T-cell (primary cell): ENCODE measurements around the gene NR1I2. TPM values are rescaled to one million over a fixed set of nuclear protein-coding genes. Genes with fewer than 3 reads are reported as not detected.

Source experiments
- ATAC-seq, 4 experiments: fragments of 200-7000 bp in 3 of 4; fragments of 150-1000 bp in 1 of 4; cut with Tn5 transposase; replicated peaks in 1 of 4; 1 replicate in 3 of 4; 2 replicates in 1 of 4; pipeline ENCODE4 v1.10.0; 2021; ENCODE audit warnings: moderate library complexity in 3 of 4, mild to moderate bottlenecking in 2 of 4, moderate number of reproducible peaks in 1 of 4
- CTCF ChIA-PET, 2 donors: fragments of 300-600 bp; sonication (Branson Sonifier 250); formaldehyde crosslinking; loops; one replicate each; lab custom pipeline; 2022; ENCODE audit warnings: antibody characterized with exemption in 2 of 2; lab: Charles Lee
- POLR2A ChIA-PET, 2 donors: fragments of 300-600 bp; sonication (Branson Sonifier 250); formaldehyde crosslinking; loops; one replicate each; lab custom pipeline; 2022; ENCODE audit warnings: antibody characterized with exemption in 2 of 2; lab: Charles Lee
- DNase-seq, 35 experiments: peaks; one replicate each; pipeline versions ENCODE4 v3.0.0 to v3.0.0-alpha.2; 2013 to 2023
- H3K27ac ChIP-seq: one replicate; pipeline ENCODE4 v1.5.1; 2013; ENCODE audit warnings: low read length
- H3K27me3 ChIP-seq, 2 experiments: replicated peaks in 1 of 2; 1 replicate in 1 of 2; 2 replicates in 1 of 2; pipeline versions ENCODE4 v1.6.1 to v1.7.0; 2013; ENCODE audit warnings: low read length in 1 of 2, mixed read lengths in 1 of 2; ENCODE audit not compliant: control insufficient read depth in 2 of 2, insufficient read depth in 2 of 2; ENCODE audit errors: extremely low read depth in 1 of 2
- H3K36me3 ChIP-seq, 2 donors: 1 replicate in 1 of 2; 2 replicates in 1 of 2; pipeline versions ENCODE4 v1.6.1 to v1.7.0; 2013; ENCODE audit warnings: low read length in 1 of 2; ENCODE audit not compliant: control insufficient read depth in 2 of 2, insufficient read depth in 1 of 2; ENCODE audit errors: extremely low read depth in 1 of 2
- H3K4me1 ChIP-seq, 2 experiments: 1 replicate in 1 of 2; 2 replicates in 1 of 2; pipeline versions ENCODE4 v1.6.1 to v1.7.0; 2013; ENCODE audit warnings: low read length in 2 of 2, mixed read lengths in 1 of 2; ENCODE audit not compliant: insufficient read depth in 2 of 2, control insufficient read depth in 1 of 2; ENCODE audit errors: extremely low read depth in 1 of 2
- H3K4me3 ChIP-seq, 2 donors: 1 replicate in 1 of 2; 2 replicates in 1 of 2; pipeline versions ENCODE4 v1.5.1 to v1.7.0; 2013; ENCODE audit warnings: mild to moderate bottlenecking in 2 of 2, low read length in 1 of 2, moderate library complexity in 1 of 2; ENCODE audit not compliant: control insufficient read depth in 1 of 2; ENCODE audit errors: extremely low read depth in 1 of 2
- H3K9me3 ChIP-seq: 2 replicates; pipeline ENCODE4 v1.7.0; 2013
- H3K27ac Mint-ChIP-seq, 2 donors: one replicate each; pipeline ENCODE4 v1.8.0; 2020 to 2021; ENCODE audit warnings: mild to moderate bottlenecking in 2 of 2, mixed read lengths in 2 of 2
- H3K27me3 Mint-ChIP-seq, 2 donors: one replicate each; pipeline ENCODE4 v1.8.0; 2021 to 2022; ENCODE audit warnings: mixed read lengths in 2 of 2
- H3K36me3 Mint-ChIP-seq: one replicate; pipeline ENCODE4 v1.8.0; 2021; ENCODE audit warnings: mixed read lengths
- H3K4me1 Mint-ChIP-seq, 3 donors: one replicate each; pipeline ENCODE4 v1.8.0; 2020 to 2022; ENCODE audit warnings: mixed read lengths in 3 of 3, mild to moderate bottlenecking in 1 of 3
- H3K4me3 Mint-ChIP-seq, 3 donors: one replicate each; pipeline ENCODE4 v1.8.0; 2020 to 2022; ENCODE audit warnings: mild to moderate bottlenecking in 3 of 3, mixed read lengths in 3 of 3, moderate library complexity in 3 of 3
- H3K9me3 Mint-ChIP-seq, 3 donors: one replicate each; pipeline ENCODE4 v1.8.0; 2020 to 2022; ENCODE audit warnings: mixed read lengths in 3 of 3
- WGBS: methylation state at CpG from one replicate; pipeline ENCODE4 v1.1.5; 2013; ENCODE audit warnings: missing lambda C conversion rate; ENCODE audit not compliant: insufficient coverage; 5-methylcytosine and 5-hydroxymethylcytosine counted together
- total RNA-seq, 35 experiments: library from RNA in 6 of 35; stranded (reverse) in 6 of 35; fragments of 120-200 nt in 1 of 35; gene quantifications; one replicate each; pipeline versions ENCODE4 v1.2.1 to v1.2.4 and lab custom pipeline; 2013 to 2026

NR1I2 gene
- total RNA-seq, 5 donors from 2014 or later (not counting 1 experiment from before 2014, with no cell fraction given): 0.21 to 0.61 (median 0.39) TPM

DNA sequence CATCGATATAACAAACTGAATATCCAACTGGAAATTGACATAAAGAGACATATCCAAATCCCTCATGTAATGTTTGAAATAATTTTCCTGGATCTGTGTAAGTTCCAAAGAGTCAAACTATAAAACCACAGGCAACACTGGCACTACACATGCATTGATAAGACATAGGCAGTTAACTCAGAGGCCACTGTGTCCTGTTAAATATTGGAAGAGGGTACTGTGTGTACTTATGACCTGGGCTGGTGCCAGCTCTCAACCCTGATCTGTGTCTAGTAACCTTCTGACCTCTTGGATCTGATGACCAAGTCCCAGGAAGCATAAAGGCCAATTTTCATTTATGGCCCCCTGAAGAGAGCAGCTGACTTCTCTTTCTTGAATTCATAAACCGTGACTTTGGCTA is 4.5 kb downstream of the NR1I2 start:
- Mint-ChIP-seq H3K27ac (no peak overlapping the region), H3K27me3 (no peaks in the 10 kb centered on the region), H3K4me1 (no peaks in the 10 kb centered on the region), H3K36me3 (no peaks in the 10 kb centered on the region), H3K4me3 (no peak overlapping the region), H3K9me3 (no peaks in the 10 kb centered on the region)
- no peak overlapping the region for H3K27ac ChIP-seq
- no peak overlapping the region for H3K4me3 ChIP-seq
- ChIA-PET POLR2A (no interaction called here), CTCF (no interaction called here)
- H3K4me1 ChIP-seq: no peaks in the 10 kb centered on the region
- no CpG with 5 or more reads among the region's 2 CpGs for WGBS
- no peaks in the 10 kb centered on the region for H3K9me3 ChIP-seq
- DNase-seq (no peak), ATAC-seq (no peak)
- H3K27me3 ChIP-seq: no peaks in the 10 kb centered on the region
- H3K36me3 ChIP-seq: no peaks in the 10 kb centered on the region

DNA sequence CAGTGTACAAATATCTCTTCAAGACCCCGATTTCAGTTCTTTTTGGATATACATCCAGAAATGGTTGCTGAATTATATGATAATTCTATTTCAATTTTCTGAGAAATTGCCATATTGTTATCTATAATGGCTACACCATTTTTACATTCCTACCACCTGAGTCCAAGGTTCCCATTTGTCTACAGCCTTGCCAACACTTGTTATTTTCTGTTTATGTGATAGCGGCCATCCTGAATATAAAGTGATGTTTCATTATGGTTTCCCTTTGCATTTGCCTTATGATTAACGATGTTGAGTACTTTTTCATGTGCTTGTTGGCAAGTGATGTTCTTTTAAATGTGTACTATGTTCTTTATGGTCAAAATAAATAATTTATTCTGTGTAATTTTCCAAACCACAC is 8.5 kb downstream of the NR1I2 start:
- WGBS: no CpG with 5 or more reads among the region's 3 CpGs
- H3K9me3 Mint-ChIP-seq: no peaks in the 10 kb centered on the region
- no peaks in the 10 kb centered on the region for H3K4me1 ChIP-seq

DNA sequence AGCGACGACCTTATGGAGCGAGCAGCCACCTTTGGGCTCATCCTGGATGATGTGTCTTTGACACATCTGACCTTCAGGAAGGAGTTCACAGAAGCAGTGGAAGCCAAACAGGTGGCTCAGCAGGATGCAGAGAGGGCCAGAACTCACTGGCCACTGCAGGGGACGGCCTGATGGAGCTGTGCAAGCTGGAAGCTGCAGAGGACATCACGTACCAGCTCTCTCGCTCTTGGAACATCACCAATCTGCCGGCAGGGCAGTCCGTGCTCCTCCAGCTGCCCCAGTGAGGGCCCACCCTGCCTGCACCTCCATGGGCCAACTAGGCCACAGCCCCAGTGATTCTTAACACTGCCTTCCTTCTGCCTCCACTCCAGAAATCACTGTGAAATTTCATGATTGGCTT is 10.4 kb downstream of the NR1I2 start:
- CTCF ChIA-PET: interaction anchor here in 1 of 2 donors (0.6 kb wide), 1 partner anchor 8 kb away, joined by 3 read pairs; no protein-coding TSS in a partner anchor
- H3K27ac ChIP-seq: no peak overlapping the region
- Mint-ChIP-seq H3K4me3 (no peak overlapping the region), H3K4me1 (no peaks in the 10 kb centered on the region), H3K36me3 (no peaks in the 10 kb centered on the region), H3K27me3 (peaks cover 0 to 12% of the 10 kb centered on the region in 2 donors), H3K27ac (no peak overlapping the region), H3K9me3 (no peaks in the 10 kb centered on the region)
- ATAC-seq: no peak
- DNase-seq: no peak
- H3K4me3 ChIP-seq: no peak overlapping the region
- peaks cover 0 to 10% of the 10 kb centered on the region in 2 experiments for H3K27me3 ChIP-seq
- no peaks in the 10 kb centered on the region for H3K36me3 ChIP-seq
- 96% methylated on average over 4 of the region's 8 CpGs for WGBS
- no peaks in the 10 kb centered on the region for H3K4me1 ChIP-seq
- POLR2A ChIA-PET: interaction anchor here in 1 of 2 donors (0.6 kb wide), 1 partner anchor 191 kb away, joined by 4 read pairs; no protein-coding TSS in a partner anchor
- no peaks in the 10 kb centered on the region for H3K9me3 ChIP-seq

More for the DNA sequence above, 8.5 kb downstream of the NR1I2 start:
- no peaks in the 10 kb centered on the region for H3K27me3 Mint-ChIP-seq
- H3K27ac Mint-ChIP-seq: no peak overlapping the region
- no peaks in the 10 kb centered on the region for H3K36me3 Mint-ChIP-seq
- Histone ChIP-seq H3K9me3 (no peaks in the 10 kb centered on the region), H3K27ac (no peak overlapping the region), H3K36me3 (no peaks in the 10 kb centered on the region), H3K27me3 (peaks cover 0 to 4% of the 10 kb centered on the region in 2 experiments), H3K4me3 (no peak overlapping the region)
- ChIA-PET CTCF (no interaction called here), POLR2A (no interaction called here)
- no peak for DNase-seq
- H3K4me3 Mint-ChIP-seq: no peak overlapping the region
- ATAC-seq: no peak
- H3K4me1 Mint-ChIP-seq: no peaks in the 10 kb centered on the region

DNA sequence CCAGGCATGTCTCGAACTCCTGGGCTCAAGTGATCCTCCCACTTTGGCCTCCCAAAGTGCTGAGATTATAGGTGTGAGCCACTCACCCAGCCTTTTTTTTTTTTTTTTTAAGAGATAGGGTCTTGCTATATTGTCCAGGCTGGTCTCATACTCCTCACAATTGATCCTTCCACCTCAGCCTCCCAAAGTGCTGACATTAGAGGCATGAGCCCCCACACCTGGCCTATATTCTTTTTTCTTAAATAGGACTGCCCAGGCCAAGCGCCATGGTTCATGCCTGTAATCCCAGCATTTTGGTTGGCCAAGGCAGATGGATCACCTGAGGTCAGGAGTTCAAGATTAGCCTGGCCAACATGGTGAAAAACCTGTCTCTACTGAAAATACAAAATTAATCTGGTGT is 12.5 kb downstream of the NR1I2 start:
- Mint-ChIP-seq H3K9me3 (no peaks in the 10 kb centered on the region), H3K36me3 (no peaks in the 10 kb centered on the region), H3K4me1 (no peaks in the 10 kb centered on the region), H3K27ac (no peak overlapping the region), H3K4me3 (no peak overlapping the region), H3K27me3 (peaks cover 0 to 16% of the 10 kb centered on the region in 2 donors)
- Histone ChIP-seq H3K27me3 (peaks cover 0 to 10% of the 10 kb centered on the region in 2 experiments), H3K9me3 (no peaks in the 10 kb centered on the region), H3K27ac (no peak overlapping the region), H3K4me1 (no peaks in the 10 kb centered on the region), H3K4me3 (no peak overlapping the region), H3K36me3 (no peaks in the 10 kb centered on the region)
- DNase-seq (no peak), ATAC-seq (no peak)
- ChIA-PET POLR2A (no interaction called here), CTCF (no interaction called here)
- 100% methylated on average over 1 of the region's 2 CpGs for WGBS

DNA sequence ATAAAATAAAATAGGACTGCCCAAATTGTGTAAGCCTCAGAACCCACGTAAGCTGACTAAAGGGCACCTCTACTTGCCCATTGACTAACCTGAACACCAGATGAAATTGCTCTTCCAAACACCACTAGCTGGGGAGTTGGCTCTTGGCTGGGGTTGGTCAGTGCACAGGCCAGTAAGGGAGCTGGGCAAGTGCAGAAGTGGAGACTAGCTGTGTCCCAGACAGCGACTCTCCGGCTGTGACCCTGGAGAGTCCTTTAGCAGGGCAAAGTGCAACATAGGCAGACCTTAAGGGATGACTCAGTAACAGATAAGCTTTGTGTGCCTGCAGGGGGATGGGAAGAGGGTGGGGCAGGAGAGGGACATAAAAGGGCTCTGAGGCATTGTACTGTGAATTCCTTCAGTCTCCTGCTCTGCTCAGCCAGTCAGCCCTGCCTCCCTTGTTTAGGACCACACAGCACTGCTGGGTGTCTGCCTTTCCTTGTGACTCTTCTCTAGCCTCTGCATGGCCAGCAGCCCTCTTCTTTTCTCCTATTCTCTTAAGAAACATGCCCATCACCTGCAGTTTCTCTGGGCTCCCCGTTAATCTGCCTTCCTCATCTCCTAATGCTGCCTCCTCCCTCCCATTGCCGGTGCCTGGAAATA is 13.2 kb downstream of the NR1I2 start:
- Histone ChIP-seq H3K4me1 (no peaks in the 10 kb centered on the region), H3K27me3 (peaks cover 0 to 10% of the 10 kb centered on the region in 2 experiments), H3K9me3 (no peaks in the 10 kb centered on the region), H3K27ac (no peak overlapping the region), H3K36me3 (no peaks in the 10 kb centered on the region), H3K4me3 (no peak overlapping the region)
- peaks cover 0 to 22% of the 10 kb centered on the region in 2 donors for H3K27me3 Mint-ChIP-seq
- CTCF ChIA-PET: no interaction called here
- H3K27ac Mint-ChIP-seq: no peak overlapping the region
- 76% methylated on average over 3 of the region's 5 CpGs for WGBS
- DNase-seq: no peak
- no peaks in the 10 kb centered on the region for H3K4me1 Mint-ChIP-seq
- H3K36me3 Mint-ChIP-seq: no peaks in the 10 kb centered on the region
- no peak overlapping the region for H3K4me3 Mint-ChIP-seq
- ATAC-seq: no peak
- no peaks in the 10 kb centered on the region for H3K9me3 Mint-ChIP-seq
- POLR2A ChIA-PET: no interaction called here

DNA sequence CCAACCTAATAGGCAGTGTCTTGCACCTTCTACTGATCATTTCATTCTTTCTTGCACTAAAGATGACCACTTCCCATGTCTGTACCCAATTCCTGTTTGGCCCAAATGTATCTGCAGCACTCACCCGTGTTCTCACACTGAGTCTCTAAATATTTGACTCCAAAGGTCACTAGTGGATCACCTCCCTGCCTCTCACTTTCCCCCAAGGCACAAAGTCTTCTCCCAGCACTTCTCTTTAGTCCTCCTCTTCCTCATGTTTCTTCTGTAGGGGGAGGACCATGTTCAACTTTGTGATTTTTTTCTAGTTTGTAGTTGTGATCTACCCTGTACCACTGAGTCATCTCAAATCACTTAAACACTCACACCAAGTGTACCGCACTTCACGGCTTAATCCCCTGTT is 13.9 kb downstream of the NR1I2 start:
- H3K27me3 Mint-ChIP-seq: peaks cover 0 to 26% of the 10 kb centered on the region in 2 donors
- Histone ChIP-seq H3K4me3 (no peak overlapping the region), H3K9me3 (no peaks in the 10 kb centered on the region), H3K27me3 (peaks cover 0 to 10% of the 10 kb centered on the region in 2 experiments), H3K36me3 (no peaks in the 10 kb centered on the region), H3K27ac (no peak overlapping the region), H3K4me1 (no peaks in the 10 kb centered on the region)
- no peaks in the 10 kb centered on the region for H3K4me1 Mint-ChIP-seq
- POLR2A ChIA-PET: no interaction called here
- no peaks in the 10 kb centered on the region for H3K36me3 Mint-ChIP-seq
- ATAC-seq (no peak), DNase-seq (no peak)
- CTCF ChIA-PET: no interaction called here
- H3K4me3 Mint-ChIP-seq: no peak overlapping the region
- 87% methylated on average over 3 of the region's 3 CpGs for WGBS
- H3K27ac Mint-ChIP-seq: no peak overlapping the region
- no peaks in the 10 kb centered on the region for H3K9me3 Mint-ChIP-seq
